Esophagus muscularis mucosa (tissue), 4 donors: ENCODE results near the gene EIF4G1. TPM values are rescaled to one million over a fixed set of nuclear protein-coding genes. Genes with fewer than 3 reads are reported as not detected.
A peak's percentile ranks its signal among the peaks of the same experiment; 100 is the strongest.

Experiments
- DNase-seq: peaks from one replicate; pipeline ENCODE4 v3.0.0-alpha.2; 2017; ENCODE audit errors: extremely low spot score
- H3K27ac ChIP-seq, 4 donors: fragments of 200-600 bp; sonication (generic); replicated peaks in 1 of 4; 1 replicate in 3 of 4; 2 replicates in 1 of 4; pipeline ENCODE4 v1.5.1; 2016 to 2019; ENCODE audit warnings: mild to moderate bottlenecking in 1 of 4
- H3K27me3 ChIP-seq, 4 donors: fragments of 200-600 bp; sonication (generic); one replicate each; pipeline versions ENCODE4 v1.5.1 to v1.6.0; 2016 to 2019
- H3K36me3 ChIP-seq, 4 donors: fragments of 200-600 bp; sonication (generic); one replicate each; pipeline ENCODE4 v1.5.1; 2016 to 2019
- H3K4me1 ChIP-seq, 4 donors: fragments of 200-600 bp; sonication (generic); one replicate each; pipeline ENCODE4 v1.5.1; 2016 to 2019
- H3K4me3 ChIP-seq, 4 donors: fragments of 200-600 bp; sonication (generic); 1 replicate in 2 of 4; 2 replicates in 2 of 4; pipeline ENCODE4 v1.5.1; 2016 to 2019; ENCODE audit warnings: mild to moderate bottlenecking in 4 of 4, moderate library complexity in 1 of 4
- H3K9me3 ChIP-seq, 4 donors: fragments of 200-600 bp; sonication (generic); 1 replicate in 3 of 4; 2 replicates in 1 of 4; pipeline ENCODE4 v1.5.1; 2016 to 2019
- EP300 ChIP-seq: sonication (generic); formaldehyde crosslinking; IDR thresholded peaks from one replicate; pipeline ENCODE4 v1.6.1; 2017; ENCODE audit warnings: antibody characterized with exemption
- POLR2A ChIP-seq: fragments of 450-650 bp; IDR thresholded peaks from one replicate; pipeline ENCODE4 v1.6.1; 2017; ENCODE audit warnings: antibody characterized with exemption, moderate library complexity, mild to moderate bottlenecking, low read depth
- POLR2AphosphoS5 ChIP-seq, 2 donors: sonication (generic); formaldehyde crosslinking; IDR thresholded peaks; one replicate each; pipeline ENCODE4 v1.6.1; 2017; ENCODE audit warnings: antibody characterized with exemption in 2 of 2
- WGBS: methylation state at CpG from one replicate; pipeline ENCODE4 v1.1.5; 2018; 5-methylcytosine and 5-hydroxymethylcytosine counted together
- intact Hi-C: fragments of 100-400 bp; cut with DNase I; formaldehyde crosslinking; loops from one replicate; pipeline ENCODE4 v1.15.1; 2023
- total RNA-seq, 4 donors: library from RNA; depleted of rRNA; stranded (reverse); fragments of >200 nt; gene quantifications; one replicate each; pipeline versions ENCODE4 v1.1.0 to v1.2.1, GENCODE V29; 2016
- TF ChIP-seq, protein P1 (sequence below), 3 experiments: fragments of 200-600 bp in 2 of 3; fragments of 450-650 bp in 1 of 3; sonication (generic) in 2 of 3; IDR thresholded peaks; one replicate each; pipeline ENCODE4 v1.5.1; 2017 to 2019; ENCODE audit warnings: antibody characterized with exemption in 3 of 3, mild to moderate bottlenecking in 2 of 3, moderate library complexity in 1 of 3

The EIF4G1 gene
- total RNA-seq, 4 donors from 2014 or later: 291 to 418 (median 360) TPM

DNA sequence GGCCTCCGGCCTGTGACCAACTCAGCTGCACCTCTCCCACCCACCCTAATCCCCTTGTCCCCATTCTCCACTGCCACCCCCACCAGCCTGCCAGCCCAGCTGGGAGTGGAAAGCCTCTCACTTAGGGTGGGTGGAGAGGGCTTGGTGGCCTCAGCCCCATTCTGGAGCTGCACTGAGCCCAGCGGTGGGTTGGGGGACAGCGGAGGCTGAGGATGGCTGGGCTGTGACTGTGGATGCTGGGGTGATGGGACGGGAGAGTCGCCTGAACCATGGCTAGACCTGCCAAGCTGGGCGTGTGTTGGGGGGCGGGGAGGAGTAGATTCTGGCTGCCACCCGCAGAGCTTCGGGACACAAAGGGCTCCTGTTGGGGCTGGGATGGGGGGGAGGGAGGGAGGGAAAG is 45.2 kb downstream of the EIF4G1 start:
- TF ChIP-seq EP300 (no peak), POLR2AphosphoS5 (IDR thresholded peaks at IDR 0.05) (no peak)
- TF ChIP-seq, protein P1, sequence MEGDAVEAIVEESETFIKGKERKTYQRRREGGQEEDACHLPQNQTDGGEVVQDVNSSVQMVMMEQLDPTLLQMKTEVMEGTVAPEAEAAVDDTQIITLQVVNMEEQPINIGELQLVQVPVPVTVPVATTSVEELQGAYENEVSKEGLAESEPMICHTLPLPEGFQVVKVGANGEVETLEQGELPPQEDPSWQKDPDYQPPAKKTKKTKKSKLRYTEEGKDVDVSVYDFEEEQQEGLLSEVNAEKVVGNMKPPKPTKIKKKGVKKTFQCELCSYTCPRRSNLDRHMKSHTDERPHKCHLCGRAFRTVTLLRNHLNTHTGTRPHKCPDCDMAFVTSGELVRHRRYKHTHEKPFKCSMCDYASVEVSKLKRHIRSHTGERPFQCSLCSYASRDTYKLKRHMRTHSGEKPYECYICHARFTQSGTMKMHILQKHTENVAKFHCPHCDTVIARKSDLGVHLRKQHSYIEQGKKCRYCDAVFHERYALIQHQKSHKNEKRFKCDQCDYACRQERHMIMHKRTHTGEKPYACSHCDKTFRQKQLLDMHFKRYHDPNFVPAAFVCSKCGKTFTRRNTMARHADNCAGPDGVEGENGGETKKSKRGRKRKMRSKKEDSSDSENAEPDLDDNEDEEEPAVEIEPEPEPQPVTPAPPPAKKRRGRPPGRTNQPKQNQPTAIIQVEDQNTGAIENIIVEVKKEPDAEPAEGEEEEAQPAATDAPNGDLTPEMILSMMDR (IDR thresholded peaks at IDR 0.05): no peak
- Histone ChIP-seq H3K9me3 (no peaks in the 10 kb centered on the region), H3K27me3 (no peaks in the 10 kb centered on the region), H3K27ac (no peak overlapping the region), H3K36me3 (peaks cover 0 to 39% (median 19%) of the 10 kb centered on the region in 4 donors), H3K4me3 (no peak overlapping the region), H3K4me1 (peaks cover 21 to 41% (median 33%) of the 10 kb centered on the region in 4 donors)
- WGBS: 76% methylated on average over 8 of the region's 9 CpGs
- DNase-seq: no peak
- intact Hi-C loops: no loop called here

DNA sequence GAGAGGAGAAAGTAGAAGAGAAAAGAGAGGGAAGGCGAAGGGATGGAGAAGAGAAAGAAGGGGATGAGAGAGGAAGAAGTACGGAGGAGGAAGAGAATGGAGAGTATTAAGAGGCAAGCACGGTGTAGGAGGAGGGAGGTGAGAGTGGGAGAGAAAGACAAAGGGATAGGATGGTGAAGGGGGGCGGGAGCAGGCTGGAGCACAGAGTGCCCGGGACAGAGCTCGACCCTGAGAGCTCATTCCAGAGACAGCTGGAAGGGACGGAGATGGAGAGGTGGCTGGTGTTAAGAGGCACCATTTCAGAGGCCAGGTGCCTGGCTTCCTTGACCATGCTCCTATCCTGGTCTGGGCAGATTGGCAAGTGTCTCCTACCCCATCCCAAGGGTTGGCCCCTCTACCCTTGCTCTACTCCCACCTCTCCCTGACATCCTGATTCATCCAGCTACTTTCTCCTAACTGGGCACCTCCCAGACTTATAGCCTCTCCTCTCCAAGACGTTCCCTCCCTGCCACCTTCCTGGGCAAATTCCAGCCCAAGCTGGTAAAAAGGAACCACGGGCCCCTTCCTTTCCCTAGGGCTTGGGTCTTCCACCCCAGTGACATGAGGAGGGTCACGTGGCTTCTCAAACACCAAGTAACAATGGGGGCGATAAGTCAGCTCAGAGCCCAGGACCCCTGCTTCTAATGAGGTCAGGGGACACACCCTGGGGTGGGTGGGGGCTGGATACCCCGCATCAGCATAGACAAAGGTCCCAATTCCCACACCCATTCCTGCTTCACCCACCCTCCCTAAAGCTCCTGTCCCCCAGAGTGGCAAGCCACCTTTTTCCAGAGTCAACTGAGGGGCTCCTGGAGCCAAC is 45.9 kb downstream of the EIF4G1 start:
- Histone ChIP-seq H3K36me3 (peaks cover 0 to 39% (median 25%) of the 10 kb centered on the region in 4 donors), H3K27me3 (no peaks in the 10 kb centered on the region), H3K4me3 (peak overlapping the region; percentile 73 to 92 (median 86)), H3K9me3 (no peaks in the 10 kb centered on the region), H3K27ac (peak overlapping the region; percentile 96 to 99 (median 99)), H3K4me1 (peaks cover 21 to 42% (median 36%) of the 10 kb centered on the region in 4 donors)
- WGBS: 71% methylated on average over 12 of the region's 12 CpGs
- TF ChIP-seq POLR2A: no peak
- TF ChIP-seq EP300: no peak
- TF ChIP-seq POLR2AphosphoS5 (IDR thresholded peaks at IDR 0.05): no peak
- DNase-seq: no peak
- intact Hi-C loops: no loop called here

DNA sequence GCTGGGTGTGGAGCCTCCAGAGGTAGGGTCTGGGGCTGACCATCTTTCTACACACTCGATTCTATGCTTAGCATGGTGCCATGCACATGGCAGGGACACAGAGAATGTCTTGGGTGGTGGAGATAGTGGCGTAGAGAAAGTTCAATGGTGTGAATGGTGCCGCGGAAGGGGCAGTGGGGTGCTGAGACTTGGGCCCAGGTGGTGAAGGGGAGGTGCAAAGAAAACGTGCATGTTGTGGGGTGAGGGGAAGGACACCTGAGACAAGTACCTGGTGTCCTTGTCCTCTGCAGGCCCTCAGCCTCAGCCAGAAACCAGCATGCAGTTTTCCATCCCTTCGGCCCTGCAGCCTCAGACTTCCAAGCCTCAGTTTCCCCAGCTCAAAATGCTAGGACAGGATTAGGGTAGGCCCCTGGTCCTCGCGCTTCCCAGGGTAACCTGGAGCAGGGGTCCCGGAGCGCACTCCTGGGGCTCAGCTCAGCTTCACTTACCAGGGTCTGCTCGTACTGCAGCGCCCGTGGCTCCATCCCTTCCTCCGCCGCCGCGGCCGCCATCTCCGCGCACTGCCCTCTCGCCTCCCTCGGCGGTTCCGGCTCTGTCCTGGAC is 46.6 kb downstream of the EIF4G1 start:
- Histone ChIP-seq H3K27me3 (no peaks in the 10 kb centered on the region), H3K4me1 (peaks cover 21 to 42% (median 36%) of the 10 kb centered on the region in 4 donors), H3K9me3 (no peaks in the 10 kb centered on the region), H3K27ac (peak overlapping the region; percentile 96 to 99 (median 99)), H3K36me3 (peaks cover 0 to 37% (median 24%) of the 10 kb centered on the region in 4 donors), H3K4me3 (peak overlapping the region; percentile 73 to 92 (median 86))
- 39% methylated on average over 5 of the region's 24 CpGs for WGBS
- TF ChIP-seq EP300 (no peak), POLR2AphosphoS5 (IDR thresholded peaks at IDR 0.05) (no peak), POLR2A (no peak)
- TF ChIP-seq, protein P1 (IDR thresholded peaks at IDR 0.05): no peak
- intact Hi-C loops: no loop called here
- DNase-seq: no peak

DNA sequence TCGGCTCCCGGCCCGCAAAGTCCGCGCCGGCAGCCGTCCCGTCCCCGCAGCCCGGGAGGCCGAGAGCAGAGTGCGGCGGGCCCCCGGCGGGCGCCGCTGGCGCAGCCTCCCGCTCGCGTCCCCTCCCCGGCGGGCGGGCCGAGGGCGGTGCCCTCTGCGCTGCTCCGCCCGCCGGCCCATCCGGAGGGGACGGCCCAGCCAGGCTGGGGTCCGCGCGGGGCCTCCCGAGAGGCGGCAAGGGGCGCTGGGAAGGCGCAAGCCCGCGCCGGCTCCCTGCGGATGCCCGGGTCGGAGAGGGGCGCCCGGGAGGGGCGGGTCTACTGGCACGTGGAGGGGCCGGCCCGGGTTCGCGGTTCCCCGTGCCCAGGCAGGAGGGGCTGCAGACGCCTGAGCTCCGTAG is 47.1 kb downstream of the EIF4G1 start, which contains the start of the genes CLCN2 and POLR2H:
TSS of gene CLCN2 (minus strand) at position 74 of the 400 bp plus-strand sequence. CDS start 126 bp downstream, outside the sequence.
TSS of gene POLR2H (plus strand) at position 179 of the 400 bp plus-strand sequence. CDS start 1,783 bp downstream, outside the sequence.
- DNase-seq: no peak
- Histone ChIP-seq H3K4me3 (peak within 1 kb of the TSS; percentile 73 to 92 (median 86)), H3K27me3 (no peaks in the 10 kb centered on the region), H3K36me3 (peaks cover under 1 to 37% (median 27%) of the 10 kb centered on the region in 4 donors), H3K4me1 (peaks cover 21 to 42% (median 36%) of the 10 kb centered on the region in 4 donors), H3K27ac (peak within 1 kb of the TSS; percentile 96 to 99 (median 99)), H3K9me3 (no peaks in the 10 kb centered on the region)
- TF ChIP-seq POLR2AphosphoS5 (IDR thresholded peaks at IDR 0.05): peak; percentile 49 to 71
- no peak for TF ChIP-seq EP300
- no CpG with 5 or more reads among the region's 56 CpGs for WGBS
- intact Hi-C loops: no loop called here

DNA sequence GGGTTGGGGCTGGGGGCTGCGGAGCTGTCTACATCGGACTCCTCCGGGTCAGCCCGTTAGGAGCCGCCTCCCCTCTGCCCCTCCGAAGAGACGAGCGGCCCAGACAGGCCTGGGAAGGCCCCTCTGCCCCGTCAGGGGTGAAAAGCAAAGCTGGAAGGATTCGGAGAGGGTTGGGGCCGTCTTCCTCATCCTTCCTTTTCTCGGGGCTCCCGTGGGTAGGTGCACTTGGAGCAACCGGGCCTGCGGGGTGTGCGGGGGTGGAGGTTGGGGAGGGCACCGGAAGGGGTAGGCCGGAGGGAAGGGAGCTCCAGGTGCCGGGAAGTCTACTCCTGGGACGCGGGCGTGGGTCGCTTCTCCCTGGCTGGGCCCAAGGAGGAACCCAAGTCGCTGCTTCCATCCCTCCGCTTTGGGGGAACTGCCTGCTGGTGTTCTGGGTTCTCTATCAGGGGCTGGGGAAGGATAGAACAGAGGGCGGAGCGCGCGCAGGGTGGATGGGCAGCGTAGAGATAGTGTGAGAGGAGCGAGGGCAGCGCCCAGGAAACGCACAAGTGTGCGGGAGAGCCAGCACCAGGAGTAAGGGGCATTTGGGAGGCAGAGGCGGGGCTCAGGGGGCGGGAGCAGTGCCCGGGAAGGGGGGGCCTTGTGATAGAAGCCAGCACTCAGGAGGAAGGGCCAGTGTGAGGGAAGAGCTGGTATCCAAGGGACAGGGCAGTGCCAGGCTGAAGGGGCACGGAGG is 47.7 kb downstream of the EIF4G1 start:
- H3K27me3 ChIP-seq: no peaks in the 10 kb centered on the region
- peaks cover 6 to 37% (median 30%) of the 10 kb centered on the region in 4 donors for H3K36me3 ChIP-seq
- DNase-seq: peak; percentile 93
- H3K9me3 ChIP-seq: no peaks in the 10 kb centered on the region
- TF ChIP-seq POLR2AphosphoS5 (IDR thresholded peaks at IDR 0.05): peak in 1 of 2 donors; percentile 37
- TF ChIP-seq, protein P1 (IDR thresholded peaks at IDR 0.05): no peak
- under 1% methylated on average over 28 of the region's 38 CpGs for WGBS
- intact Hi-C loops: no loop called here
- peak overlapping the region; percentile 73 to 92 (median 86) for H3K4me3 ChIP-seq
- peak overlapping the region; percentile 96 to 99 (median 99) for H3K27ac ChIP-seq
- peaks cover 21 to 42% (median 36%) of the 10 kb centered on the region in 4 donors for H3K4me1 ChIP-seq
